ENCODE results near the gene FANCM. TPM values are rescaled to one million over a fixed set of nuclear protein-coding genes. Genes with fewer than 3 reads are reported as not detected.

The FANCM gene, protein sequence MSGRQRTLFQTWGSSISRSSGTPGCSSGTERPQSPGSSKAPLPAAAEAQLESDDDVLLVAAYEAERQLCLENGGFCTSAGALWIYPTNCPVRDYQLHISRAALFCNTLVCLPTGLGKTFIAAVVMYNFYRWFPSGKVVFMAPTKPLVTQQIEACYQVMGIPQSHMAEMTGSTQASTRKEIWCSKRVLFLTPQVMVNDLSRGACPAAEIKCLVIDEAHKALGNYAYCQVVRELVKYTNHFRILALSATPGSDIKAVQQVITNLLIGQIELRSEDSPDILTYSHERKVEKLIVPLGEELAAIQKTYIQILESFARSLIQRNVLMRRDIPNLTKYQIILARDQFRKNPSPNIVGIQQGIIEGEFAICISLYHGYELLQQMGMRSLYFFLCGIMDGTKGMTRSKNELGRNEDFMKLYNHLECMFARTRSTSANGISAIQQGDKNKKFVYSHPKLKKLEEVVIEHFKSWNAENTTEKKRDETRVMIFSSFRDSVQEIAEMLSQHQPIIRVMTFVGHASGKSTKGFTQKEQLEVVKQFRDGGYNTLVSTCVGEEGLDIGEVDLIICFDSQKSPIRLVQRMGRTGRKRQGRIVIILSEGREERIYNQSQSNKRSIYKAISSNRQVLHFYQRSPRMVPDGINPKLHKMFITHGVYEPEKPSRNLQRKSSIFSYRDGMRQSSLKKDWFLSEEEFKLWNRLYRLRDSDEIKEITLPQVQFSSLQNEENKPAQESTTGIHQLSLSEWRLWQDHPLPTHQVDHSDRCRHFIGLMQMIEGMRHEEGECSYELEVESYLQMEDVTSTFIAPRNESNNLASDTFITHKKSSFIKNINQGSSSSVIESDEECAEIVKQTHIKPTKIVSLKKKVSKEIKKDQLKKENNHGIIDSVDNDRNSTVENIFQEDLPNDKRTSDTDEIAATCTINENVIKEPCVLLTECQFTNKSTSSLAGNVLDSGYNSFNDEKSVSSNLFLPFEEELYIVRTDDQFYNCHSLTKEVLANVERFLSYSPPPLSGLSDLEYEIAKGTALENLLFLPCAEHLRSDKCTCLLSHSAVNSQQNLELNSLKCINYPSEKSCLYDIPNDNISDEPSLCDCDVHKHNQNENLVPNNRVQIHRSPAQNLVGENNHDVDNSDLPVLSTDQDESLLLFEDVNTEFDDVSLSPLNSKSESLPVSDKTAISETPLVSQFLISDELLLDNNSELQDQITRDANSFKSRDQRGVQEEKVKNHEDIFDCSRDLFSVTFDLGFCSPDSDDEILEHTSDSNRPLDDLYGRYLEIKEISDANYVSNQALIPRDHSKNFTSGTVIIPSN (N-terminal part only)
- 5.4 to 7.1 TPM (median 6.2 TPM) in 5 replicates for total RNA-seq (2022; extraction: Qiagen RNA extraction; ENCODE audit: low read depth)

DNA sequence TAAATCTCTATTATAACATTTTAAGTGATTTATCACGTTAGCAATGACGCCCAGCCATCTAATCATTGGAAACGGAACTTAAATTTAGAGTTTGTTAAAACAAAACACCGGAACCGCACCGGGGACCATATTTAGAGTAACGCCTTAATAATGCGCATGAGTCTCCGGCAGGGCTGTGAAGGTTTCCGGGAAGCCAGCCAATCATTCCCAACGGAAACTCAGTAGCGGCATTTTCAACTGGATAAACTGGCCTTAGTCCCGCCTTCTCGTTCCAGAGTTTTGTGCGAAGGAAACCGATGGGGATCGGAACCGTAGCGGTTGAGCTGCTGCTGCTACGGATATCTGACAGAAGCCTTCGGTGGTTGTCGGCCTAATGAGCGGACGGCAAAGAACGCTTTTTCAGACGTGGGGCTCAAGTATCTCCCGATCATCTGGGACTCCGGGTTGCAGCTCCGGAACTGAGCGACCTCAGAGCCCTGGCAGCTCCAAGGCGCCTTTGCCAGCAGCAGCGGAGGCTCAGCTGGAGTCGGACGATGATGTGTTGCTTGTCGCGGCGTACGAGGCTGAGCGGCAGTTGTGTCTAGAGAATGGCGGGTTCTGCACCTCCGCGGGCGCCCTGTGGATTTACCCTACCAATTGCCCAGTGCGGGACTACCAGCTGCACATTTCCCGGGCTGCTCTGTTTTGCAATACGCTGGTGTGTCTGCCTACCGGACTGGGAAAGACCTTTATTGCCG lies at the start of gene FANCM:
FANCM (plus strand) TSS at position 272 of the 737 bp plus-strand sequence; CDS start at position 374, 102 bp downstream.

DNA sequence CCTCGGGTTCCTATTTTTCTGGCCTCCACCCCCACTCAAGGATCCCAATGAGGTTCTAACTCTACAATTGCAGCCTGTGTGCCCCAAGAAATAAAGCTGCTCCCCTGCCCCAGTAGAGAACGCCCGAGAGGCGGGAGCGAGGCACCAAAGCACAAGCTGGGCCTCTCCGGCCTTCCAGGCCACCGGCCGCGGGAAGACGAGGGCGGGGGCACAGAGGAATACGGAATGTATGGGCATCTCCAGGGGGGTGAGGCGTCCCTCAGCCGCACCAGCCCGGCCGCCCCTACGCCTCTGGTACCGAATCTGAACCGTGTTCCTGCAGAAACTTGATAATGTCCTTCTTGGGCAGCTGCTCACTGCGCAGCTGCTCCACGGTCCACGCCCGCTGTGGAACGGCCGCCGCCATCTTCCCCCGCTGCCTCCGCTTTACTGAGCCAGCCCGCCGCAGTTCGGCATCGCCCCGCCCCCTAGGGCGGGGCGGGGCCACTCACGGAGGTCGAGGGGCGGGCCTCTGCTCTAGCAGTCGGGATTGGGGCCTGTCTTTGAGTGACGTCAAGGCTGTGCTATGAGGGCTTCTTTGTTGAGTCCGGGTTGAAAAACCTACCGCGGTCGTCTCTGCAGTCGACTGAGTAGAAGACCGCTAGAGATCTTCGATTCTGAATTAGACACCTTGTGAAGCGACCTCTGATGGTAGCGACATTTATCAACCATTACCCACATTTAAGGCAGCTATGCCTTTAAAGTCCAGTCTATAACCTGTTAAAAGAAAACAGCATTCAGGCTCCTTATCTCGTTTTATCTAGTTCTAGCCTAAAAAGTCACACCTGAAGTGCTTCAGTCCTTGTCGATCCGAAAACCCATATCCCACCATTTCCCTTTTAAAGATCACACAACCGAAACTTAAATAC lies 1.4 kb upstream of the FANCM start, which contains the start of gene FKBP3:
FKBP3 (minus strand) TSS at position 431 of the 908 bp plus-strand sequence; CDS start at position 406, 25 bp downstream.

Other genes starting within 250 kb of the FANCM start
- gene KLHL28, start 174.0 kb upstream of the FANCM start, total RNA-seq (2022; extraction: Qiagen RNA extraction; ENCODE audit: low read depth), result 5.4 to 8.0 TPM (median 6.5 TPM) in 5 replicates
- gene TOGARAM1, start 173.7 kb upstream of the FANCM start, total RNA-seq (2022; extraction: Qiagen RNA extraction; ENCODE audit: low read depth), result 7.1 to 10.8 TPM (median 8.2 TPM) in 5 replicates
- 16.7 to 23.2 TPM (median 18.3 TPM) in 5 replicates for gene PRPF39, start 51.8 kb upstream of the FANCM start, total RNA-seq (2022; extraction: Qiagen RNA extraction; ENCODE audit: low read depth)
- gene FKBP3, start 1.4 kb upstream of the FANCM start, total RNA-seq (2022; extraction: Qiagen RNA extraction; ENCODE audit: low read depth), result 111 to 130 TPM (median 122 TPM) in 5 replicates
- 18.5 to 26.3 TPM (median 25.5 TPM) in 5 replicates for gene MIS18BP1, start 117.3 kb downstream of the FANCM start, total RNA-seq (2022; extraction: Qiagen RNA extraction; ENCODE audit: low read depth)

Measured in A549 treated with DMSO at 1 μM for 4 hours (cell line).